ENCODE results near the gene HACD2.
"Not testable (repeated sequence)": the region's sequence is repeated elsewhere in the genome, so short reads cannot be mapped to it uniquely, and the experiment has no call there.

The HACD2 gene

DNA sequence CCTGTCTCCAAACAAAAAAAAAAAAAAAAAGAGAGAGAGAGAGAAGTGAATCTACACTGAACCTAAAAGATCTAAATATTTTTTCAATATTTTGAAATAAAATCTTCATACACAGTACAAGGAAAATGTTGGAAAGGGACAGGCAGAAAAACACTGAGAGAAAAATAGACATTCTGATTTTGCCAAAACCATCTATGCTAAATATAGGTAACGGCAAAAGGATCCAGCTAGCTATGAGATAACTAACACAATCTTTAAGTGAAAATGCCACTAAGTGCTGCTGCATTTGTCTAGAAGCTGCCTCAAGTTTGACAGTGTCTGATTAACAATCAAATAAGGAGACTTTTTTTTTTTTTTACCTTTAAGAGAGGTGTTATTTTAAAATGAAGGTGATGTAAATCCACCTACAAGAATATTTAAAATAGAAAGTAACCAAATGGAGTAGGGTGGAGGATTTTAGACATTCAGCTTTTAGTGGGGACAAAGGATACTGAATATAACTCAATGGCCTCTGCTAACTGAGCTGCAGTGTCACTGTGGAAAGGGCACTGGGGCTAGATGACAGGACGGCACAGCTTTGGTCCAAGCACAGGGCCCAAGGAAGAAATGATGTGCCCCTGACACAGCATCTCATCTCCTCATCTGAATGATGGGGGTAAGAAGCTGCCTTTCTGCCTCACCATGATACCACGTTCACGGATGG lies 62.4 kb downstream of the HACD2 start:
- no peak for DNase-seq

DNA sequence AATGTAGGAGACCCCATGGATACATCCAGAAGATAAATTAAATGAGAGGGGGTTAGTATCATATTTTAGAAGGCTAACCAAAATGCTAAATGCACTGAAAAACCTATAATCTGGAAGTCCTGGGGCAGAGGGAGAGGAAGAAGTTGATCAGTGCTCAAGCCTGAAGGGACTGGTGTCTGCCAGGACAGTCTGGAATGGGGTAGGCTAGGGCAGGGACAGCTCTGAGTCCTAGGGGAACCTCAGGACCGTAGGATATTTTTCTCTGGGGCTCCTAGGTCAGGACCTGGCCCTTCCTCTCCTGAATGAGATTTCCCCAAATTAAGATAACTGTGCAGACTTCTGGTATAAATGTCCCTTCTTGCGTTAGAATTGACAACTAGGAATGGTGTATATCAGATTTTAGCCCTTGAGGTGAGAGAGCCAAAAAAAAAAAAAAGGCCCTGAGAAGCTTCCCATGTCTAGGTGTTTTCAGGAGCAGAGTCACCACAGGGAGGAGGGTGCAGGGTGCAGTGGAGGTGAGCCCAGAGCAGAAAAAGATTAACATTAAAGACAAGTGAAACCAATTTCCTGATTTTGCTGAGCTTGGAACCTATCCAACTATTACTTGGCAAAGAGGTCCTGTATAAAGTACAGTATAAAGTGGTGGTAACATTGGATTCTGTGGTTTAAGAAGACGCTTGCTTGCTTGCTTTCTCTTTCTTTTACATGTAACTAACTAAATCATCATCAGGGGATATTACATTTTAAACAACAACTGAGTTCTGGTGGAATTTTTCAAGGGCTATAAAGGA lies 63.5 kb downstream of the HACD2 start:
- DNase-seq = peak; percentile 66

DNA sequence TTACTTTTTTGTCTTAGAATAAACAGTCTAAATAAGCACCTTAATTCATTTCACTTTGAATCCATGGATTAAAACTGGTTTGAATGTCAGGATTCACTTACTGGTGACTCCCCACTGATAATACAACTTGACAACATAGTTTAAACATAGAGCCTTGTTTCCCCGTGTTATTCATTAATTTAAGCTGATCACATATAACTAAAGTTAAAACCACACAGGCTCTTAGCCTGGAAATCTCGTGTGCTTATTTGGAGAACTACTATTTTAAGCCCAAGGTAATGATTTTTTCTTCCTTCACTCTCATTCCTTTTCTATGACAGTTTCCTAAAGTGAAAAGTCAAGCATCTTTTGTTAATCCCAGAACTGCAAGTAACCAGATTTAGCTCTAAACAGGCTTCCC lies 64.2 kb downstream of the HACD2 start:
- no peak for DNase-seq

DNA sequence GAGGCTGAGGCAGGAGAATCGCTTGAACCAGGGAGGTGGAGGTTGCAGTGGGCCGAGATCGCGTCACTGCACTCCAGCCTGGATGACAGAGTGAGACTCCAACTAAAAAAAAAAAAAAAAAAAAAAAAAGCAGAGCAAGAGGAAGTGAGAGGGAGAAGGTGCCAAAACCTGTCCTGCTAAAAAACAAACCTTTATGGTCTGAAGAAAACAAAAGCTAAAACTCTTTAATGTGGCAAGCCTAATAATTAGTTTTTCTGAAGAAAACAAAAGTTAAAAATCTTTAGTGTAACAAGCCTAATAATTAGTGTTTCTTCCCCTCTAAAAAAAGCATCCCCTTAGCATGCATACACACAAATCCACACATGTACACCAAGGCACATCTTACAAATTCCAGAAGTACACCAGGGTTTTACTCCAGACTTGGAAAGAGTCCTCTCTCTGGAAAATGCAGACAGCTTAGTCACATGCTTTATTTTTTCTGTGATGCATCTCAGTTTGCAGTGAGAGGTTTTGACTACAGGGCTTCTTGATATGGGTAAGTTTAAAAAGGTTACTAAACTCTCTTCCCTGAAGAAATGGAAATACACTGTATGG lies 65.9 kb downstream of the HACD2 start:
- no peak for DNase-seq

DNA sequence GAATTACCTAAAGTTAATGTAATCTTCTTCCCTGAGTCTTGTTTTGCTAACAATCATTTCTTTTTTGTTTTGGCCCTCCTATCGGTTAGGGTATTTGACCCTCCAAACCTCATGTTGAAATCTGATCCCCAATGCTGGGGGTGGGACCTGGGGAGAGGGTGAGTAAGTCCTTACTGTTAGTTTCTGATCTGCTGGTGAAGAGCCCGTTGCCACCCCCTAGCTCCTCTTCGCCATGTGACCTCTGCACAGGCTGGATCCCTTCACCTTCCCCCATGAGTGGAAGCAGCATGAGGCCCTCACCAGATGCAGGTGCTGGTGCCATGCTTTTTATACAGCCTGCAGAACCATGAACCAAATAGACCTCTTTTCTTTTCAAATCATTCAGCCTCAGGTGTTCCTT lies 73.1 kb downstream of the HACD2 start:
- no peak for DNase-seq

- no peak for DNase-seq
These were observed 73.8 kb downstream of the HACD2 start for GRCh38 chr3:123511084-123511483.

DNA sequence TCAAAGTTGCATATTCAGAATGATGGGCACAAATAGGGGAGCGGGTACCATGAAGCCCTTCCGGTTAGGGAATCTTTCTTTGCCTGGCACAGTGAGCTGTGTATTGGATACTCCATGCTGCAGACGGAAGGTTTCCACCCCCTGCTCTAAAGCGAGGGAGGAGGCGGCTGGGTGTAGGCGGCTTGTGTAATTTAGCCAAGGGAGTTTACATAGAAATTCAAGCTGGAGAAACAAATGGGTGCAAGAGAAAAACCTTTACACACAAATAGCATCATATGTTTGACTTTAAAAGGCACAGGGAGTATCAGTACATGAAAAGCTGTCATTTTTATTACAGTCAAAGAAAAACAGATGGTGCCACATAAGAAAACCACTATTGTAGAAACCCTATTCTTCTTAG lies 76.7 kb downstream of the HACD2 start:
- DNase-seq = no peak

DNA sequence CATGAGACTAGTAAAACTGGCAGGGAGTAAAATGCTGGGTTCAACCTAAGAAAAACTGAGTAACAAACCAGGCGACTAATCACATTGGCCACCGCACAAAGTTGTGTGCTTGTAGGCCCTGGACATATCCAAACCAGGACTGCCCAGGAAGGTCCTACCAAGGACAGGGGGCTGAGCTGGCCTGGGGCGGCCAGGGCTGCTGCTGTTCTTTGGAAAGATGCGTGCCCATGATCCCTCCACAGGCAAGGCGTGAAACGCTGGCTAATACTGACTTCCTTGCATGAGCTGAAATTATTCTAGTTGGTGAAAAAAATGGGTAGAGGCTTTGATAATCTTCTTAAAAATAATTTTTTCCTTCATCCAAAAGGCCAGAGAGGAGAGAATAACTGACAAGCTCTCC lies 79.0 kb downstream of the HACD2 start:
- no peak for DNase-seq

GRCh38 chr3:123503203-123503602 lies 81.7 kb downstream of the HACD2 start:
- DNase-seq = no peak

DNA sequence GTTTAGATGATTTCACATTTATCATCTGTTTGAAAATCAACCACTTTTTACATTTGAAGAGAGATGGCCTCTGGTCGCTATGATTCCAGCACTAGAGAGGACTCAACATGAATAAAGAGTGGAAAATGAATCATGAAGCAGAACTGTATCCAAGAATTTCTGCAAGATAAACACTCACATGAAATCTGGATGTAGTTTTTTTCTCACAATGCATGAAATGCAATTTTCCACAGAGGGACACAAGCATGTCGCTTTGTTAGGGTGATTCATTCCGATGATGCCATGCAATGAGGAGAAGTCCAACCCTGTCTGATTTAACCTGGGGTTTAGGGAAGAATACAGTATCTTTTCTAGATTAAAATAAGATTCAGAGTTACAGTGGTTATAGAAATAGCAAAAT lies 85.5 kb downstream of the HACD2 start:
- DNase-seq = no peak

DNA sequence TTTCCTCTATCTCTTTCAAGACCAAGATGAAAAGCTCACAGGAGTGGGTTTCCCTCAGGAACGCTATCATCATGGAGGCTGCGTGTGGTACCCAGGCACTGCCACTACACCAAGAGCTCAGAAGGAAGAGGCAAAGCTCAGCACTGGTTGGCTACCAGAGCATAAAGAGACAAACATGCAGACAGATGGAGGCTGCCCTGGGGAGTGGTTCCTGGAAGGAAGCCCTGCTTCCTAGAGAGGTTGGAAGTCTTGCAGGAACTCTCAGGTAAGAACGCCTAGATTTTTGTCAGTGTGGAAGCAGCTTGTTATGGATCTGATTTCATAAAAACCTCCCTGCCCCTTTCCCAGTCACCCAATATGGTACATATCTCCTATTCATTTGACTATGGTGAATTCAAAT lies 86.1 kb downstream of the HACD2 start:
- DNase-seq = no peak

- no peak for DNase-seq
These were observed 90.9 kb downstream of the HACD2 start for GRCh38 chr3:123493912-123494311.

GRCh38 chr3:123491966-123492587 lies 92.8 kb downstream of the HACD2 start:
- DNase-seq = no peak

- peak; percentile 56 for DNase-seq
These were observed 95.4 kb downstream of the HACD2 start for GRCh38 chr3:123489400-123490004.

- no peak for DNase-seq
These were observed 96.1 kb downstream of the HACD2 start for GRCh38 chr3:123488645-123489347.

DNA sequence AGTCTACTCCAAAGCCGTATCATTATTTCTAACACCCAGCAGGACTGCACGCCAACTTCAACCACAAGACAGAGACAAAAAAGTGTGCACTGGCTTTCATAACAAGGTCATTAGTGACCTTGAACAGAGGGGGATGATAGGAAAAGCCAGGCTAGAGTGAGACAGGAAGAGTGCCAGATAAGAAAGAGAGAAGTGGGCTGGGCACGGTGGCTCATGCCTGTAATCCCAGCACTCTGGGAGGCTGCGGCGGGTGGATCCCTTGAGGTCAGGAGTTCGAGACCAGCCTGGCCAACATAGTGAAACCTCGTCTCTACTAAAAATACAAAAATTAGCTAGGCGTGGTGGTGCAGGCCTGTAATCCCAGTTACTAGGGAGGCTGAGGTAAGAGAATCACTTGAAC lies 97.8 kb downstream of the HACD2 start:
- DNase-seq = not testable (repeated sequence)

- no peak for DNase-seq
These were observed 98.4 kb downstream of the HACD2 start for GRCh38 chr3:123486460-123486859.

- DNase-seq = no peak
These were observed 99.3 kb downstream of the HACD2 start for GRCh38 chr3:123485551-123485950.

GRCh38 chr3:123483146-123483545 lies 101.7 kb downstream of the HACD2 start:
- no peak for DNase-seq

DNA sequence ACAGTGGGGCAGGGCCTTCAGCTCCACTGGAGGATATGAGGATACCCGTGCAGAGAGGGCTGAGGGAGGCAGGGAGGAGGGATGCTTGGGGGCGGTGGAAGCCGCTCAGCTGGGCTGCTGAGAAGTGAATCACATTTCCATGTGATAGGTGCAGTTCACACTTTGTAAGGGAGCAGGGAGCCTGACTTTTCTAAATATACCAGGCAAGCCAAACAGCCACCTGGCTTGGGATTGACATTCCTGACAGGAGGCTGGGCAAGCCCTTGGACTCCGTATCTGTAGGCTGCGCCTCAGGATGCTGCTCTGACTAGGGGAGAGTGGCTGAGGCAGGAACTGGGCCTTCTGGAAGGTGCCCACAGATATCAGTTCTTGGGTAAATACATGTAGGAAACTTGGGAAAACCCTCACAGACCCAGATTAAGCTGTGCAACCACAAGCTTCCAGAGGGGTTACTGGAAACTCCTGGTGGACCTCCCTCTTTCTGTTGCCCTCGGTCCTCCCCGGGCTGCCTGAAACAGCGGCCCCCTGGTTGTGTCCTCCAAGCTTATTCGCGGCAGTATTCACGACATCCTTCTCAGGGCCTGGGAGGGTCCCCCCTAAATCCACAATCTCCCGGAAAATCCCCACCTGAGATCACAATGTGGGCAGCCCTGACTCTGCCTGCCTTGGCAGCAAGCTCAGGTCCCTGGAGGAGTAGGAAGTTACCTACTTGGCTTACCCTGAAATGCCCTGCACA lies 103.0 kb downstream of the HACD2 start:
- no peak for DNase-seq

DNA sequence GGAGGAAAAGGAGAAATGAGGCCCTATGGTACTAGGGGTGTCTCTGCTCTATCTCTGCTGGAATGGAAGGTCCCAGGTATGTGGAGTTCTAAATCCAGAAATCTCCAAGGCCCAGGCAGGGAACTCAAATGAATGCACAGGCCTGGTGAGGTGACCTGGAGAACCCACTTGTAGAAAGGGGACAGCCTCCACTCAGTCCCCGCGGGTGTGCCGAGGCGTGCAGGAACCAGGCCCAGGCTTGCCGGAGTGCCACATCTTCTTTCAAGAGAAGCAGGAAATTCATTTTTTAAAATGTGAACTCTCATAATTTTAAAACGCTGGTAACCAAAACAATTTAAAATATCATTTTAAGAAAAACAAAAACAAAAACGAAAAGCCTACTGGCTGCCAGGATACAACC lies 103.8 kb downstream of the HACD2 start:
- peak; percentile 14 for DNase-seq

GRCh38 chr3:123480428-123480827 lies 104.4 kb downstream of the HACD2 start:
- no peak for DNase-seq

Measured in DMS79 treated with DMSO at 0.1 percent for 48 hours (cell line).